ENCODE results near the gene TRAF7. TPM values are rescaled to one million over a fixed set of nuclear protein-coding genes. Genes with fewer than 3 reads are reported as not detected.

Gene TRAF7
- total RNA-seq, 1 experiment from 2014 or later = 118 TPM

DNA sequence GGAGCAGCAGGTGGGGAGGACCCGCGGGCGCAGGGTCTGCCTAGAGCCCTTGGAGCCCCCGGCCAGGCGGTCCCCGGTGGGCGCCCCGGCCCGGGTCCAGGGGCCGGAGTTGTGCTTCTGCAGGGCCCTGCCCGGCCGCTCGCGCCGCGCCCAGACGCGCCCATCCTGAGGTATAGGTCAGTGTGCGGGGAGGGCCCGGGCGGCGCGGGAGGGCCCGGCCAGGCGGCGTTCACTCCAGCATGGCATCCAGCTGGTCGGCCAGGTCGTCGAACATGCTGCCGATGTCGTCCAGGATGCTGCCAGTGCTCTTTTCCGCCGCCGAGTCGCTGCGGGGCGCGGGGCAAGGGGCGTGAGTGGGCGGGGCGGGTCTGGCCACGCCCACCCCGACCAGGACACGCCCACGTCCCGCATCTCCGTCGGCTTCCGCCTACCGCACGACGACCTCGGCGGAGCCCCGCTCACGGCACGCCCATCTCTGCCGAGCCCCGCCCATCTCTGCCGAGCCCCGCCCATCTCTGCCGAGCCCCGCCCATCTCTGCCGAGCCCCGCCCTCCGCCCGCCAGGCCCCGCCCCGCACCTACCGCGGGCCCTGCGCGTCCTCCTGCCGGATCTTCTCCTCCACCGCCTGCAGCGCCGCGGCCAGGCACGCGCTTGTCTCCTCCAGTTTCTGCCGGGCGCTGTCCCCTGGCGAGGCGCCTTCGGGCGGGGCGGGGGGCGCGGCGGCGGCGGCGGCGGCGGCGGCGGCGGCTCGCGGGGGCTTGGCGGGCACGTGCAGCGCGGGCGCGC, 22.9 kb downstream of the TRAF7 start:
- Mint-ChIP-seq H3K36me3 (ENCODE audit: insufficient read depth, unreplicated experiment) (peaks cover 75% of the 10 kb centered on the region), H3K9me3 (ENCODE audit: low read depth, unreplicated experiment) (no peaks in the 10 kb centered on the region), H3K27me3 (ENCODE audit: unreplicated experiment) (no peaks in the 10 kb centered on the region), H3K4me3 (ENCODE audit: low read depth, unreplicated experiment) (no peak overlapping the region), H3K4me1 (ENCODE audit: low read depth, unreplicated experiment) (no peaks in the 10 kb centered on the region), H3K27ac (ENCODE audit: unreplicated experiment) (no peak overlapping the region)
- intact Hi-C loops (cut with micrococcal nuclease; ENCODE audit: unreplicated experiment) = no loop called here
- TF ChIP-seq, protein P1, sequence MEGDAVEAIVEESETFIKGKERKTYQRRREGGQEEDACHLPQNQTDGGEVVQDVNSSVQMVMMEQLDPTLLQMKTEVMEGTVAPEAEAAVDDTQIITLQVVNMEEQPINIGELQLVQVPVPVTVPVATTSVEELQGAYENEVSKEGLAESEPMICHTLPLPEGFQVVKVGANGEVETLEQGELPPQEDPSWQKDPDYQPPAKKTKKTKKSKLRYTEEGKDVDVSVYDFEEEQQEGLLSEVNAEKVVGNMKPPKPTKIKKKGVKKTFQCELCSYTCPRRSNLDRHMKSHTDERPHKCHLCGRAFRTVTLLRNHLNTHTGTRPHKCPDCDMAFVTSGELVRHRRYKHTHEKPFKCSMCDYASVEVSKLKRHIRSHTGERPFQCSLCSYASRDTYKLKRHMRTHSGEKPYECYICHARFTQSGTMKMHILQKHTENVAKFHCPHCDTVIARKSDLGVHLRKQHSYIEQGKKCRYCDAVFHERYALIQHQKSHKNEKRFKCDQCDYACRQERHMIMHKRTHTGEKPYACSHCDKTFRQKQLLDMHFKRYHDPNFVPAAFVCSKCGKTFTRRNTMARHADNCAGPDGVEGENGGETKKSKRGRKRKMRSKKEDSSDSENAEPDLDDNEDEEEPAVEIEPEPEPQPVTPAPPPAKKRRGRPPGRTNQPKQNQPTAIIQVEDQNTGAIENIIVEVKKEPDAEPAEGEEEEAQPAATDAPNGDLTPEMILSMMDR (IDR thresholded peaks at IDR 0.05; ENCODE audit: unreplicated experiment) = no peak
- DNase-seq = no peak
- no TSS peak for BruUV-seq (replicated peaks)
- CTCF ChIA-PET = no interaction called here

- intact Hi-C loops (cut with micrococcal nuclease; ENCODE audit: unreplicated experiment) = no loop called here
- BruUV-seq (replicated peaks) = no TSS peak
- CTCF ChIA-PET = no interaction called here
These were observed 23.5 kb downstream of the TRAF7 start for GRCh38 chr16:2179107-2179501.

GRCh38 chr16:2179576-2179975, 24.0 kb downstream of the TRAF7 start:
- DNase-seq = no peak
- peaks cover 6% of the 10 kb centered on the region for H3K4me1 Mint-ChIP-seq (ENCODE audit: low read depth, unreplicated experiment)
- no peak overlapping the region for H3K4me3 Mint-ChIP-seq (ENCODE audit: low read depth, unreplicated experiment)
- no peaks in the 10 kb centered on the region for H3K9me3 Mint-ChIP-seq (ENCODE audit: low read depth, unreplicated experiment)
- peaks cover 8% of the 10 kb centered on the region for H3K27me3 Mint-ChIP-seq (ENCODE audit: unreplicated experiment)
- peaks cover 73% of the 10 kb centered on the region for H3K36me3 Mint-ChIP-seq (ENCODE audit: insufficient read depth, unreplicated experiment)
- no TSS peak for BruUV-seq (replicated peaks)
- CTCF ChIA-PET = no interaction called here
- TF ChIP-seq, protein P1 (IDR thresholded peaks at IDR 0.05; ENCODE audit: unreplicated experiment) = no peak
- intact Hi-C loops (cut with micrococcal nuclease; ENCODE audit: unreplicated experiment) = no loop called here
- H3K27ac Mint-ChIP-seq (ENCODE audit: unreplicated experiment) = no peak overlapping the region

More at GRCh38 chr16:2179107-2179501, 23.5 kb downstream of the TRAF7 start:
- DNase-seq = no peak
- TF ChIP-seq, protein P1 (IDR thresholded peaks at IDR 0.05; ENCODE audit: unreplicated experiment) = no peak
- H3K4me1 Mint-ChIP-seq (ENCODE audit: low read depth, unreplicated experiment) = peaks cover 1% of the 10 kb centered on the region
- H3K27me3 Mint-ChIP-seq (ENCODE audit: unreplicated experiment) = peaks cover 4% of the 10 kb centered on the region
- no peak overlapping the region for H3K27ac Mint-ChIP-seq (ENCODE audit: unreplicated experiment)
- no peak overlapping the region for H3K4me3 Mint-ChIP-seq (ENCODE audit: low read depth, unreplicated experiment)
- H3K9me3 Mint-ChIP-seq (ENCODE audit: low read depth, unreplicated experiment) = no peaks in the 10 kb centered on the region
- H3K36me3 Mint-ChIP-seq (ENCODE audit: insufficient read depth, unreplicated experiment) = peaks cover 73% of the 10 kb centered on the region

DNA sequence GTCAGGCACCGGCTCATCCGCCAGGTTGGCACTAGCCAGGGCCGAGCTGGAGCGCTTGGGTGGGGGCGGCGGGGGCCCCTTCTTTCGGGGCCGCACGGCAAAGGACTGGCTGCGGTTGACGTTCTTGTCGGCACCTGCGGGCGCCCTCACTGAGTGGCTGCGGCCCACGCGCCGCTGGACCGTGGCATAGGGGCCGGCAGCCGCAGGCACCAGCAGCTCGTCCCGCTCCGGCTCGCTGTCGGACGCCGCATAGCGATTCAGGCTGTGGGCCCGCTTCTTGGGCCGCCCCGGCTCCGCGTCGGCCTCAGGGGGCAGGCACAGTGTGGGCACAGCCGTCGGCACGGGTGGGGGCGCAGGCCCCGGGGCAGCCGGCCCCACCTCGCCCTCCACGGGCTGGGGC, 24.9 kb downstream of the TRAF7 start:
- intact Hi-C loops (cut with micrococcal nuclease; ENCODE audit: unreplicated experiment) = no loop called here
- CTCF ChIA-PET = no interaction called here

More for the DNA sequence above, 24.9 kb downstream of the TRAF7 start:
- no peak overlapping the region for H3K4me3 Mint-ChIP-seq (ENCODE audit: low read depth, unreplicated experiment)
- H3K27me3 Mint-ChIP-seq (ENCODE audit: unreplicated experiment) = peaks cover 17% of the 10 kb centered on the region
- peaks cover 71% of the 10 kb centered on the region for H3K36me3 Mint-ChIP-seq (ENCODE audit: insufficient read depth, unreplicated experiment)
- TF ChIP-seq, protein P1 (IDR thresholded peaks at IDR 0.05; ENCODE audit: unreplicated experiment) = no peak
- BruUV-seq (replicated peaks) = no TSS peak
- H3K9me3 Mint-ChIP-seq (ENCODE audit: low read depth, unreplicated experiment) = no peaks in the 10 kb centered on the region
- DNase-seq = no peak
- H3K4me1 Mint-ChIP-seq (ENCODE audit: low read depth, unreplicated experiment) = peaks cover 14% of the 10 kb centered on the region
- H3K27ac Mint-ChIP-seq (ENCODE audit: unreplicated experiment) = no peak overlapping the region

Measured in Calu3 (cell line).